ENCODE data around the gene GRIK5.

Gene GRIK5

DNA sequence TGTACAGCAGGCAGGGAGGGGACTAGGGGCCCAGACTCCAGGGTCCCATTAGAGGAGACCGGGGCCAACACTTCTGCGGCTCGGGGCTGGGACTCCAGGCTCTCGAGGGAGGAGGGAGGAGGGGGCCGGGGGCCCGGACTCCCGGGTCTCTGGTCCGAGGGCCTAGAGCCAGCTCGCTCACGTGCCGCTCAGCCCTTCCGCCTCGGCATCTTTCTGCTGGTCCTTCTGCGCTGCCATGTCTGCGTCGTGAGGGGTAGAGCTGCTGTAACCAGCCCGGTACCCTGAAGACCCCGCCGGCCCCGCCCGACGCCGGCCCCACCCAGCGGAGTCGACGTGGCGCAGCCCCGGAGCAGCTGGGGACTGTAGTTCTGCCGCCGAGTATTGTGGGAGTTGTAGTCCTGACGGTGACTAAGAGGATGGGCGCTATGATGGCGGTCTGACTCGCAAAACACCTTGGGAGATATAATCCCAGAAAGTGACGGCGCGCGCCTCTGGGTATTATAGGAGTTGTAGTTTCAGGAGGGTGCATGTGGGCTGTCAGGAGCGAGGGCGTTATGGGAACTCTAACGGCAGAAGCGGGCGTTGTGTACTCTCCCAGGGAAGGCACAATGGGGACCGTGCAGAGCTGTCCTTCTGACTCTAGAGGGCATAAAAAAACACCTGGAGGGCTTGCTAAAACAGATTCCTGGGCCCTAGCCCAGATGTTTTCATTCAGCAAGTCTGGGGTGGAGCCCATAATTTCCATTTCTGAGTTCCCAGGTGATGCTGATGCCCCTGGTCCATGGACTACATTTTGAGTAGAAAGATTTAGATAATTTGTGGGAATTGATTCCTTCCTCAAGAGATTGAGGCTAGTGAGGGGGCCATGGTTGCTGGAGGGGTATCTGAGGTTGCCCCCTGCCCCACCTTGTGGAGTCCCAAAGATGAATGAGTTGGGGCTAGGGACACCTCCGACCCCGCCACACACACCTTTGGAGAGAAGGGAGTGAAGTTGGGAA, 110.7 kb downstream of the GRIK5 start, which contains the start of gene RABAC1:
Gene RABAC1, minus strand, starts transcription at position 266 of the 998 bp plus-strand sequence. Its CDS starts 29 bp downstream, at position 237.
- Histone ChIP-seq H3K27me3 (ENCODE audit: control insufficient read depth, low read length) (no peaks in the 10 kb centered on the region), H3K27ac (ENCODE audit: low read depth, low read length) (peak within 1 kb of the TSS; percentile 66), H3K79me2 (ENCODE audit: control insufficient read depth, low read length) (peaks cover 21% of the 10 kb centered on the region), H3K9me3 (ENCODE audit: control insufficient read depth, insufficient read depth, low read length) (no peaks in the 10 kb centered on the region), H3K36me3 (ENCODE audit: control insufficient read depth, low read length) (peaks cover 38% of the 10 kb centered on the region), H3K4me1 (ENCODE audit: control insufficient read depth, low read length) (peaks cover 43% of the 10 kb centered on the region), H4K20me1 (ENCODE audit: control insufficient read depth, insufficient read depth, low read depth, low read length) (no peaks in the 10 kb centered on the region), H3K9me2 (replicated peaks; ENCODE audit: control insufficient read depth, low read length) (no peaks in the 10 kb centered on the region), H3K4me2 (ENCODE audit: low read length) (peak within 1 kb of the TSS; percentile 81), H3F3A (ENCODE audit: control insufficient read depth, insufficient read depth) (0 out of 2 replicates have a peak, but pooled peaks cover 11% of the 10 kb centered on the region), H3K4me3 (ENCODE audit: low read length) (peak within 1 kb of the TSS; percentile 93)
- peak; percentile 56 for TF ChIP-seq CTCF (IDR thresholded peaks at IDR 0.05; ENCODE audit: low read depth, low read length, poor library complexity, severe bottlenecking)
- TF ChIP-seq EZH2phosphoT487 (IDR thresholded peaks at IDR 0.05; ENCODE audit: borderline replicate concordance, low read length): no peak

- Histone ChIP-seq H4K20me1 (ENCODE audit: control insufficient read depth, insufficient read depth, low read depth, low read length) (no peaks in the 10 kb centered on the region), H3K4me1 (ENCODE audit: control insufficient read depth, low read length) (peaks cover 45% of the 10 kb centered on the region), H3K4me3 (ENCODE audit: low read length) (peak overlapping the region; percentile 93), H3K9me3 (ENCODE audit: control insufficient read depth, insufficient read depth, low read length) (no peaks in the 10 kb centered on the region), H3K9me2 (replicated peaks; ENCODE audit: control insufficient read depth, low read length) (no peaks in the 10 kb centered on the region), H3F3A (ENCODE audit: control insufficient read depth, insufficient read depth) (0 out of 2 replicates have a peak, but pooled peaks cover 11% of the 10 kb centered on the region), H3K27ac (ENCODE audit: low read depth, low read length) (peak overlapping the region; percentile 66), H3K79me2 (ENCODE audit: control insufficient read depth, low read length) (peaks cover 21% of the 10 kb centered on the region), H3K4me2 (ENCODE audit: low read length) (peak overlapping the region; percentile 81), H3K27me3 (ENCODE audit: control insufficient read depth, low read length) (no peaks in the 10 kb centered on the region), H3K36me3 (ENCODE audit: control insufficient read depth, low read length) (peaks cover 42% of the 10 kb centered on the region)
- TF ChIP-seq EZH2phosphoT487 (IDR thresholded peaks at IDR 0.05; ENCODE audit: borderline replicate concordance, low read length): no peak
- no peak for TF ChIP-seq CTCF (IDR thresholded peaks at IDR 0.05; ENCODE audit: low read depth, low read length, poor library complexity, severe bottlenecking)
Observed at GRCh38 chr19:41958367-41959055, 111.5 kb downstream of the GRIK5 start.

DNA sequence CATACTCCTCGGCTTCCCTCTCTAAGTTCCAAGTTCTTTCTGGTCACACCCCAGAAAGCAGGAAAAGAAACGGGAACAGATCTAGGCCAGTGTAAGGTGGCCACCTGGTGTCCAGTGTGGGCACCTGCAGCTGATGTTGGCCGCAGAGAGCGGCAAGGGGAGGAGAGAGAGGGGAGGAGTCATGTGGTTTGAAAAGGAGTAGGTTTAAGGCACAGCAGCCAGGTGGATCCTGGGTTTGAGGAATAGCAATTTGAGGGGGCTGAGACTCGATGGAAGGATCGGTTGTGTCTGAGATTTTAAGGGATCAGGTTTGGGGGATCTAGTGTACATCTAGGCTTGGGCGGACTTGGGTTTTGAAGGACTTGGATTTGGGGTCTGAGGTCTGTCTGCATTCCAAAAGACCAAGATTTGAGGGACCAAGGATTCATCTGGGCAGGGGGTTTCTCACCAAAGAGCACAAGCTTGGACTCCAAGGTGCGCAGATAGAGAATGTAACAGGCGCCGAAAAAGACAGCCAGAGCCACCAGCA, 112.1 kb downstream of the GRIK5 start:
- Histone ChIP-seq H3K36me3 (ENCODE audit: control insufficient read depth, low read length) (peaks cover 42% of the 10 kb centered on the region), H3K9me3 (ENCODE audit: control insufficient read depth, insufficient read depth, low read length) (no peaks in the 10 kb centered on the region), H3K27ac (ENCODE audit: low read depth, low read length) (peak overlapping the region; percentile 66), H4K20me1 (ENCODE audit: control insufficient read depth, insufficient read depth, low read depth, low read length) (no peaks in the 10 kb centered on the region), H3K4me3 (ENCODE audit: low read length) (peak overlapping the region; percentile 93), H3K4me1 (ENCODE audit: control insufficient read depth, low read length) (peaks cover 52% of the 10 kb centered on the region), H3K4me2 (ENCODE audit: low read length) (peak overlapping the region; percentile 81), H3K9me2 (replicated peaks; ENCODE audit: control insufficient read depth, low read length) (no peaks in the 10 kb centered on the region), H3K27me3 (ENCODE audit: control insufficient read depth, low read length) (no peaks in the 10 kb centered on the region), H3K79me2 (ENCODE audit: control insufficient read depth, low read length) (peaks cover 21% of the 10 kb centered on the region), H3F3A (ENCODE audit: control insufficient read depth, insufficient read depth) (peaks cover 12% of the 10 kb centered on the region; the same call in 1 of the 2 replicates)
- TF ChIP-seq CTCF (IDR thresholded peaks at IDR 0.05; ENCODE audit: low read depth, low read length, poor library complexity, severe bottlenecking) (peak; percentile 87), EZH2phosphoT487 (IDR thresholded peaks at IDR 0.05; ENCODE audit: borderline replicate concordance, low read length) (no peak)

Measured in DOHH2 (cell line).